ENCODE measurements around the gene DNAJB6.

The DNAJB6 gene

GRCh38 chr7:157371296-157371695 lies 34.5 kb downstream of the DNAJB6 start:
- no peak for DNase-seq

GRCh38 chr7:157372300-157373232 lies 35.8 kb downstream of the DNAJB6 start:
- DNase-seq, result no peak

GRCh38 chr7:157373493-157373892 lies 36.7 kb downstream of the DNAJB6 start:
- DNase-seq, result no peak

- DNase-seq, result no peak
Measured at GRCh38 chr7:157375410-157375809, 38.6 kb downstream of the DNAJB6 start.

GRCh38 chr7:157377436-157378124 lies 40.8 kb downstream of the DNAJB6 start:
- no peak for DNase-seq

- DNase-seq, result no peak
Measured at GRCh38 chr7:157378390-157378789, 41.6 kb downstream of the DNAJB6 start.

- DNase-seq, result no peak
Measured at GRCh38 chr7:157379493-157379892, 42.7 kb downstream of the DNAJB6 start.

GRCh38 chr7:157380416-157380815 lies 43.6 kb downstream of the DNAJB6 start:
- DNase-seq, result no peak

- DNase-seq, result no peak
Measured at GRCh38 chr7:157383868-157384267, 47.1 kb downstream of the DNAJB6 start.

- DNase-seq, result no peak
Measured at GRCh38 chr7:157384301-157384700, 47.5 kb downstream of the DNAJB6 start.

- DNase-seq, result peak in 1 of 2 experiments; percentile 35
Measured at GRCh38 chr7:157386979-157387800, 50.4 kb downstream of the DNAJB6 start.

- DNase-seq, result no peak
Measured at GRCh38 chr7:157388301-157388700, 51.5 kb downstream of the DNAJB6 start.

GRCh38 chr7:157389951-157390730 lies 53.3 kb downstream of the DNAJB6 start:
- DNase-seq, result no peak

- no peak for DNase-seq
Measured at GRCh38 chr7:157391036-157391710, 54.4 kb downstream of the DNAJB6 start.

GRCh38 chr7:157392256-157393037 lies 55.6 kb downstream of the DNAJB6 start:
- DNase-seq, result no peak

GRCh38 chr7:157394246-157395191 lies 57.7 kb downstream of the DNAJB6 start:
- no peak for DNase-seq

- DNase-seq, result no peak
Measured at GRCh38 chr7:157395206-157395605, 58.4 kb downstream of the DNAJB6 start.

- no peak for DNase-seq
Measured at GRCh38 chr7:157396316-157397035, 59.7 kb downstream of the DNAJB6 start.
